Measurements from ENCODE around the gene TOX3. TPM values are rescaled to one million over a fixed set of nuclear protein-coding genes. Genes with fewer than 3 reads are reported as not detected.

The TOX3 gene
- total and polyA plus RNA-seq, 2 of the 8 experiments (the other 6 are each of a cell fraction or from before 2014, with no cell fraction given) = 16.7 to 31.2 TPM

GRCh38 chr16:52572656-52573055 is 25.7 kb upstream of the TOX3 start (continued):
- TF ChIP-seq, protein P1, sequence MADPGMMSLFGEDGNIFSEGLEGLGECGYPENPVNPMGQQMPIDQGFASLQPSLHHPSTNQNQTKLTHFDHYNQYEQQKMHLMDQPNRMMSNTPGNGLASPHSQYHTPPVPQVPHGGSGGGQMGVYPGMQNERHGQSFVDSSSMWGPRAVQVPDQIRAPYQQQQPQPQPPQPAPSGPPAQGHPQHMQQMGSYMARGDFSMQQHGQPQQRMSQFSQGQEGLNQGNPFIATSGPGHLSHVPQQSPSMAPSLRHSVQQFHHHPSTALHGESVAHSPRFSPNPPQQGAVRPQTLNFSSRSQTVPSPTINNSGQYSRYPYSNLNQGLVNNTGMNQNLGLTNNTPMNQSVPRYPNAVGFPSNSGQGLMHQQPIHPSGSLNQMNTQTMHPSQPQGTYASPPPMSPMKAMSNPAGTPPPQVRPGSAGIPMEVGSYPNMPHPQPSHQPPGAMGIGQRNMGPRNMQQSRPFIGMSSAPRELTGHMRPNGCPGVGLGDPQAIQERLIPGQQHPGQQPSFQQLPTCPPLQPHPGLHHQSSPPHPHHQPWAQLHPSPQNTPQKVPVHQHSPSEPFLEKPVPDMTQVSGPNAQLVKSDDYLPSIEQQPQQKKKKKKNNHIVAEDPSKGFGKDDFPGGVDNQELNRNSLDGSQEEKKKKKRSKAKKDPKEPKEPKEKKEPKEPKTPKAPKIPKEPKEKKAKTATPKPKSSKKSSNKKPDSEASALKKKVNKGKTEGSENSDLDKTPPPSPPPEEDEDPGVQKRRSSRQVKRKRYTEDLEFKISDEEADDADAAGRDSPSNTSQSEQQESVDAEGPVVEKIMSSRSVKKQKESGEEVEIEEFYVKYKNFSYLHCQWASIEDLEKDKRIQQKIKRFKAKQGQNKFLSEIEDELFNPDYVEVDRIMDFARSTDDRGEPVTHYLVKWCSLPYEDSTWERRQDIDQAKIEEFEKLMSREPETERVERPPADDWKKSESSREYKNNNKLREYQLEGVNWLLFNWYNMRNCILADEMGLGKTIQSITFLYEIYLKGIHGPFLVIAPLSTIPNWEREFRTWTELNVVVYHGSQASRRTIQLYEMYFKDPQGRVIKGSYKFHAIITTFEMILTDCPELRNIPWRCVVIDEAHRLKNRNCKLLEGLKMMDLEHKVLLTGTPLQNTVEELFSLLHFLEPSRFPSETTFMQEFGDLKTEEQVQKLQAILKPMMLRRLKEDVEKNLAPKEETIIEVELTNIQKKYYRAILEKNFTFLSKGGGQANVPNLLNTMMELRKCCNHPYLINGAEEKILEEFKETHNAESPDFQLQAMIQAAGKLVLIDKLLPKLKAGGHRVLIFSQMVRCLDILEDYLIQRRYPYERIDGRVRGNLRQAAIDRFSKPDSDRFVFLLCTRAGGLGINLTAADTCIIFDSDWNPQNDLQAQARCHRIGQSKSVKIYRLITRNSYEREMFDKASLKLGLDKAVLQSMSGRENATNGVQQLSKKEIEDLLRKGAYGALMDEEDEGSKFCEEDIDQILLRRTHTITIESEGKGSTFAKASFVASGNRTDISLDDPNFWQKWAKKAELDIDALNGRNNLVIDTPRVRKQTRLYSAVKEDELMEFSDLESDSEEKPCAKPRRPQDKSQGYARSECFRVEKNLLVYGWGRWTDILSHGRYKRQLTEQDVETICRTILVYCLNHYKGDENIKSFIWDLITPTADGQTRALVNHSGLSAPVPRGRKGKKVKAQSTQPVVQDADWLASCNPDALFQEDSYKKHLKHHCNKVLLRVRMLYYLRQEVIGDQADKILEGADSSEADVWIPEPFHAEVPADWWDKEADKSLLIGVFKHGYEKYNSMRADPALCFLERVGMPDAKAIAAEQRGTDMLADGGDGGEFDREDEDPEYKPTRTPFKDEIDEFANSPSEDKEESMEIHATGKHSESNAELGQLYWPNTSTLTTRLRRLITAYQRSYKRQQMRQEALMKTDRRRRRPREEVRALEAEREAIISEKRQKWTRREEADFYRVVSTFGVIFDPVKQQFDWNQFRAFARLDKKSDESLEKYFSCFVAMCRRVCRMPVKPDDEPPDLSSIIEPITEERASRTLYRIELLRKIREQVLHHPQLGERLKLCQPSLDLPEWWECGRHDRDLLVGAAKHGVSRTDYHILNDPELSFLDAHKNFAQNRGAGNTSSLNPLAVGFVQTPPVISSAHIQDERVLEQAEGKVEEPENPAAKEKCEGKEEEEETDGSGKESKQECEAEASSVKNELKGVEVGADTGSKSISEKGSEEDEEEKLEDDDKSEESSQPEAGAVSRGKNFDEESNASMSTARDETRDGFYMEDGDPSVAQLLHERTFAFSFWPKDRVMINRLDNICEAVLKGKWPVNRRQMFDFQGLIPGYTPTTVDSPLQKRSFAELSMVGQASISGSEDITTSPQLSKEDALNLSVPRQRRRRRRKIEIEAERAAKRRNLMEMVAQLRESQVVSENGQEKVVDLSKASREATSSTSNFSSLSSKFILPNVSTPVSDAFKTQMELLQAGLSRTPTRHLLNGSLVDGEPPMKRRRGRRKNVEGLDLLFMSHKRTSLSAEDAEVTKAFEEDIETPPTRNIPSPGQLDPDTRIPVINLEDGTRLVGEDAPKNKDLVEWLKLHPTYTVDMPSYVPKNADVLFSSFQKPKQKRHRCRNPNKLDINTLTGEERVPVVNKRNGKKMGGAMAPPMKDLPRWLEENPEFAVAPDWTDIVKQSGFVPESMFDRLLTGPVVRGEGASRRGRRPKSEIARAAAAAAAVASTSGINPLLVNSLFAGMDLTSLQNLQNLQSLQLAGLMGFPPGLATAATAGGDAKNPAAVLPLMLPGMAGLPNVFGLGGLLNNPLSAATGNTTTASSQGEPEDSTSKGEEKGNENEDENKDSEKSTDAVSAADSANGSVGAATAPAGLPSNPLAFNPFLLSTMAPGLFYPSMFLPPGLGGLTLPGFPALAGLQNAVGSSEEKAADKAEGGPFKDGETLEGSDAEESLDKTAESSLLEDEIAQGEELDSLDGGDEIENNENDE (IDR thresholded peaks at IDR 0.05; ENCODE audit: insufficient replicate concordance, low read length) = no peak
- TF ChIP-seq EGR1 (IDR thresholded peaks at IDR 0.05; ENCODE audit: borderline replicate concordance, low read depth, low read length) (no peak), SRF (IDR thresholded peaks at IDR 0.05; ENCODE audit: low read depth, low read length) (no peak), GTF2F1 (IDR thresholded peaks at IDR 0.05; ENCODE audit: borderline replicate concordance, low read depth, low read length) (no peak), TEAD4 (IDR thresholded peaks at IDR 0.05; ENCODE audit: low read depth, low read length) (no peak), HDAC2 (IDR thresholded peaks at IDR 0.05; ENCODE audit: borderline replicate concordance in 1 of 2, low read depth in 2 of 2, low read length in 2 of 2) (no peak), ATF2 (IDR thresholded peaks at IDR 0.05; ENCODE audit: low read length) (no peak), TAF7 (optimal IDR thresholded peaks at IDR 0.05; ENCODE audit: borderline replicate concordance, low read depth, low read length) (no peak), ATF3 (IDR thresholded peaks at IDR 0.05; ENCODE audit: insufficient read depth, low read depth, low read length) (no peak)

Data from H1 (cell line).